GM19035 (cell line): ENCODE measurements around the gene ZMYM2.
A peak's percentile ranks its signal among the peaks of the same experiment; 100 is the strongest.
"Not testable (repeated sequence)": the region's sequence is repeated elsewhere in the genome, so short reads cannot be mapped to it uniquely, and the experiment has no call there.

Source experiments
- ATAC-seq: cut with Tn5 transposase; IDR thresholded peaks from one replicate; pipeline ENCODE4 v1.9.1; 2021; ENCODE audit not compliant: unreplicated experiment

ZMYM2 gene

DNA sequence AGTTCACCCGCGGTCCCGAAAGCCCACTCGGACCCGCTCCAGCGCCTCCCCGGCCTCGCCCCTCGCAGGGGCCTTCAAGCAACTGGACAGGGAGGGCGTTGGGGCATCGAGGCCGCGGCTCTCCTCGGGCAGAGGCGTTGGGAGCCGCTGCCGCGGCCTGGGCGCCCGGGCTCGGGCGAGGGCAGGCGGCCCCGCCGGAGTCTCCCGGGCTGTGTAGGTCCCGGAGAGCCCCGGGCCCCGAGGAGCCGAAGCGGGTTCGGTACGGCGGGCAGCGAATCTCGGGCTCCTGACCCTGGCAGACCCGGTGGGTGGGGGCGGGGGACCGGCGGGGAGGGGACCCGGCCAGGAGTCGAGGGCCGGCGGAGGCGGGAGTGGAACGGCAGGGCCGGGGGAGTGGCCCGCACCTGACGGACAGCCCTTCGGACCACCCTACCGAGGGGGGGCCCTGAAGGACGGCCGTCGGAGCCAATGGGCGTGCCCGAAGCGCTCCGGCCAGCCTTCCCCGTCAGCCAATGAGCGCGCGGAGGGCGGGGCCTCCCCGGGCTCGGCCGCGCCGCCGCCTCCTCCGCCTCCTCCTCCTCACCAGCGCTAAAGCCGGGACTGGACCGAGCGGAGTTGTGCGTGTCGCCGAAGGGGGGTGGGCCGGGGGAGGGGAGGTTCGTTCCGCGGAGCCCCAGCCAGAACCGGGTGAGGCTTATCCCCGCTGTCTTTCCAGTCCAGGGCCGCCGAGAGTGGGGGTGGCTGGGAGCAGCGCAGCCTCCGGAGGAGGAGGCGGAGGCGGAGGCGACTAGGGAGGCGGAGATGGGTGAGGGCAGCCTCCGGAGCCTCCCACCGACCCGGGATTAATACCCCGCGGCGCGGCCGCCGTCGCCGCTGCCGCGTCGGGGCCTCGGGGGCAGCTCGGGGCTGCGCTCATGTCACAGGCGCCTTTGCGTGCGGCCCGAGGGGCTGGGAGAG, at the start of gene ZMYM2:
TSS of gene ZMYM2 (plus strand) at position 573 of the 957 bp plus-strand sequence. CDS start 34,346 bp downstream, outside the sequence.
- ATAC-seq, result peak; percentile 78

DNA sequence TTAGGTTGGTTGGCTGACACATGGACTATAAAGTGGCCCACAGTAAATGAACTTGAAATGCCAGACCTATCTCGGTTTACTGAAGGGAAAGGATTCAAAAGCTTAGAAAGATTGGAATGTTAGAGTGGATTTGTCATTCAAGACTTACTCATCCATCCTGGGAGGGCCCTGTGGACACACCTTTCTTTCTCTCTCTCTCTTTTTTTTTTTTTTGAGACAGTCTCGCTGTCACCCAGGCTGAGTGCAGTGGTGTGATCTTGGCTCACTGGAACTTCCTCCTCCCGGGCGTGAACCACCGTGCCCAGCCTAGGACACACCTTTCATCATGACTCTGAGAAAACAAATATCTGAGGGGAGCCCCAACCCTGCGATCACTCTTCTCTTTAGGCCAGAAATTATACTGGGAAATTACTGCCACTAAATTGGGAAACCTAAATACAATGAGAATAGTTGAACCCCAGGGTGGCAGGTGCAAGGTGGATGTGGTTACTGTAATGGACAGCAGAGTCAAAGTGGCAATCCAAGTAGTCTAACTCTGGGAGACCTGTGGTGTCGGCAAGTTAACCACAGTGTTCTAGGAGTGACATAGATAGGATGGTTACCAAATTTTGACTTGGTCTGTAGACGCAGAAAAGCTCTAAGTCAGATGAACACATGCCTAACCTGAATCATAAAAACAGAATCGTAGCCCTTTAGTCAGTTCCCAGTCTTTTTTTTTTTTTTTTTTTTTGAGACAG, 48.0 kb upstream of the ZMYM2 start:
- no peak for ATAC-seq

DNA sequence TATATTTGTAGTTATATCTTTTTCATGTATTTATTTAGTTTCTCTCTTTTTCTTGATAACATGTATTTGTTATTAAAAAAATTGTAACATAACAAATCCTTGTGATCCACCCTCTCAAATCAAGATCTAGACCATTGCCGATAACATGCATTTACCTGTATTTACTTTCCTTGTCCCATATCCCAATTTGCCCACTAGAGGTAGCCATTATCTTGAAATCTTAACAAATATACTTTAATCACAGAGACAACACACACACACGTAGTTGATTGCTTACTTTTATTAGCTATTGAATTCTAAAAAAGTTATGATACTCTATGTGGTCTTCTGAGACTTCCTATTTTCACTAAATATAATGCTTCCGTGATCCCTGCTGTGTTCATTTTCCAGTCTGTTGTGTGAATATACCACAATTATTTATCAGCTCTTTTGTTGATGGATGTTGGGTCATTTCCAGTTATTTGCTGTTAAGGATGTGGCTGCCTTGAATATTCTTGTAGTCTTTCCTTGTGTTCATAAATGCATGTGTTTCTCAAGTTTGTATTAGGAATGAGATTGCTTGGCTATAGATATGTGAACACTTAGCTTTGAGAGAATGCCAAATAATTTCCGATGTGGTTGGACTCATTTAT, 31.3 kb upstream of the ZMYM2 start:
- ATAC-seq, result no peak

DNA sequence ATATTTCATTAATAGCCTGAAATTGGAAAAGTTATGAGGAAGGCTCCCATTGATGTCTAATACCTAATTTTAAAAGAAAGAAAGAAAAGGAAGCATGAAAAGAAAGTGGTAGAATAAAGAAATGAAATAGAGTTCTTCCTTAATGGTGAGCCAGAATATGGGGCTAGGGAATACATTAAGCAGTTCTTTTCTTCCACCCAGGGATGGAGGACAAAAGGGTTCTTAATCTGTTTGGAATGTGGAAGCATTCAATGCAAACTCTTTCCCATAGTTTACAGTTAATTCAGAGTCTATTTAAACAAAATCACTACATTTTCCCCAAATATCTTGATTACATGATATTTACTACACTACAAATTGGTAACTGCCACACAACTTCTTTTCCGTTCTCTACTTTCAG, 18.4 kb upstream of the ZMYM2 start:
- ATAC-seq, result no peak

DNA sequence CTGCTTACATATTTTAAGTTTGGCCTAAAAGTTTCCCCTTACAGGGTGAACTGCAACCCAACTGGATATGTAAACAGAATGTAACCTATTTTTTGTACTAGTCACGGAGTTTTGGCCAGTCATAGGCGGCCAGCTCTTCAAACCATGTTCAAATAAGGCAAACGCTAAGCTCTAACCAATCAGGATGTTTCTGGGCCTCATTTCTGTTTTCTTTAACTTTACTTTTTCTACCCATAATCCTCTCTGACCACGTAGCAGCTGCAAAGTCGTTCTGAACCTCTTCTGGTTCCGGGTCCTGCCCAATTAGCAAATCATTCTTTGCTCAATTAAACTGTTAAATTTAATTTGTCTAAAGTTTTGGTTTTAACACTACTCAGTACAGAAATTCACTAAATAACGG, 8.2 kb upstream of the ZMYM2 start:
- ATAC-seq, result no peak

DNA sequence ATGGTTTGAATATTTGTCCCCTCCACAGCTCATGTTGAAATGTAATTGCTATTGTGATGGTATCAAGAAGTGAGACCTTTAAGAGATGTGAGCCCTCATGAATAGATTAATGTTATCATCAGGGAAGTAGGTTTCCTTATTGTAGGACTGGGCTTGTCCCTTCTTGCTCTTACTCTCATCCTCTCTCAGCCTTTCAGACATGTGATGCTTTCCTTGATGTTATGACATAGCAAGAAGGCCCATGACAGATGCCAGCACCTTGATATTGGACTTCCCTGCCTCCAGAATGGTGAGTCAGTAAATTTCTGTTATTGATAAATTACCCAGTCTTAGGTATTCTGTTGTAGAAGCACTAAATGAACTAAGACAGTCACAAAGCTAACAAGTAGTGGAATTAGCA, 5.7 kb upstream of the ZMYM2 start:
- ATAC-seq, result no peak

DNA sequence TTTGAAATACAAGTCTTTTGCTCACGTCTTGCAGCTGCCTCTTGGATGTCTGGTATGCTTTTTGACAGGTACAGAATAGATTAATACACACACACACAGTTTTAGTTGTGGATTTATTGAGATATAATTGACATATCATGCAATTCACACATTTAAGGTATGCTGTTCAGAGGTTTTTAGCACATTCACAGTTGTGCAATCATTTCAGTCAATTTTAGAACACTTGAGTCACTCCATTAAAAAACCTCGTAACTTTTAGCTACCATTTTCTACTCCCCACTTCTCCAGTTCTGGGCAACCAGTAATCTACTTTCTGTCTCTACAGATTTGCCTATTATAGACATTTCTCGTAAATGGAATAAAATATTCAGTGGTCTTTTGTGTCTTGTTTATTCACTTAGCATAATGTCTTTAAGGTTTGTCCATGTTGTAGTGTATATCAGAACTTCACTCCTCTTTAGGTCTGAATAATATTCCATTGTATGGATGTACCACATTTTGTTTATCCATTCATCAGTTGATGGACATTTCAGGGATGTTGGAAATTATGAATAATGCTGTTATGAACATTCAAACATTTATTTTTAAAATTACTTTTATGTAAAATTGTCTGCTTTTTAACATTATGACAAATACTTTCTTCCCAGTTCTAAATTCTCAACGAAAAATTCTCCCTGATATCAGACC, 2.5 kb upstream of the ZMYM2 start:
- ATAC-seq, result no peak

DNA sequence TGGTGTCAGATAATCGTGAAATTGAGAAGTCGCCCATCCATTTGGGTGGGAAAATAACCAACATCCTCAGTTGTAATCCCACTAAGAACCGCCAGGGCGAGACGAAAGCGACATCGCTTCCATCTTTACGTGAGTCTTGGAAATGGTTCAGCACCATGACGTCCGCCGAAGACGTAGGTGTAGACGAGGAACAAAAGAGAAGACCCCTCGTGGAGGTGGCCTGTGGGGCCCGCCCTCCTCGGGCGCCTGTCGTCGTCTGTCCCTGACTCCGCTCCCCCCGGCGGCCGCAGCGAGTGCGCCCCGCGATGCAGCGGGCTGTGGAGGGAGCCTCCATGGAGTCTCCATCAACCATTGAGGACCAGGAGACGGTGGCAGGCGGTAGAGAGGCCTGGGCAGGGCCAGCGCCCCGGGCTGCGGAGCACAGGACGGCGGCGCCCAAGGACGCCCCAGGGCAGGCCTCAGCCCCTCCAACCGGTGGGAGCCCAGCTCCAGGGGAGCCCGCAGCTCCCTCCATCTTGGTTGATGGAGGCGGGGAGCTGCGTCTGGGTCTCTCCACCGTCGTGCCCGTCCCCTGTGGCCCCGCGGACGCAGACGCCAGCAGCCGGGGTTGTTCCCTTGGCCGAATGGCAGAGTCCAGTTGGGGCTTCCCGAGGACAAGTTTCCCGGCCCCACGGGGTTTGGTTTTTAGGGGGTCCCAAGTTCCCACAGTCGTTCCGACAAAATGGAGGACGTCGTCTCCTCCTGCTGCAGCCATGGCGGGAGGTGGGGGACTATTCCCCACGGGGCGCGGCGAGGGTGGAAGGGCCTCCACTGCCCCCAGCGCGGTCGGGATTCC, 990 bp upstream of the ZMYM2 start:
- ATAC-seq, result peak; percentile 15

DNA sequence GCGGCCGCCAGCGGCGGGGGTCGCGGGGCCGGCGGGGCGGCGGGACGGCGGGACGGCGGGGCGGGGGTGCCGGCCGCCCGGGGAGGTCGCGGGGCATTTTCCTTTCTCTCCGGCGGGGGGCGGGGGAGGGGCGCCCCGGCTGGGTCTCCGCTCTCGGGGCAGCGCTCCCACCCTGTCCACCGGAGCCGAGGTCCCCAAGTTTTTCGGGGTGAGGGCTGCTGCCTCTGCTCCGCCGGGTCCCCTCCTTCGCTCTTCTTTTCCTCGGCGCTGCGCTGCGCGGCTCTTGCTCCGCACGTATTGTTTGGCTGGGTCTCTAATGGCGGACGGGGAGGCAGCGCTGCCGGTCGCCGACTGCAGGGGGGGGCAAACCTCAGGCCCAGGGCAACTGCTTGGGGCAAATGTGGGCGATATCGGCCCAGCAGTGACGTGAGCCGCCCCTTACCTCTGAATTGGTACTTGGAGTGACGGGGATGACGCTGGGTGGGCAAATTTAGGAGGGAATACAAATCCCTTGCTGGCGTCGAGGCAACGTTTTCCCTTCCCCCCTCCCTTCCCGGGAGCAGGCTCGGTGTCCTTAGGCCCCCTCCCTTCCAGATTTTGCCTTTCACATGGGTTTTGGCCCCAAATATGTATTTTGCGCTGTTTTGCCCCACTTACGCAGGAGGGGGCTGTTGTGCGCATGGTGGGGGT, 759 bp downstream of the ZMYM2 start:
- no peak for ATAC-seq

DNA sequence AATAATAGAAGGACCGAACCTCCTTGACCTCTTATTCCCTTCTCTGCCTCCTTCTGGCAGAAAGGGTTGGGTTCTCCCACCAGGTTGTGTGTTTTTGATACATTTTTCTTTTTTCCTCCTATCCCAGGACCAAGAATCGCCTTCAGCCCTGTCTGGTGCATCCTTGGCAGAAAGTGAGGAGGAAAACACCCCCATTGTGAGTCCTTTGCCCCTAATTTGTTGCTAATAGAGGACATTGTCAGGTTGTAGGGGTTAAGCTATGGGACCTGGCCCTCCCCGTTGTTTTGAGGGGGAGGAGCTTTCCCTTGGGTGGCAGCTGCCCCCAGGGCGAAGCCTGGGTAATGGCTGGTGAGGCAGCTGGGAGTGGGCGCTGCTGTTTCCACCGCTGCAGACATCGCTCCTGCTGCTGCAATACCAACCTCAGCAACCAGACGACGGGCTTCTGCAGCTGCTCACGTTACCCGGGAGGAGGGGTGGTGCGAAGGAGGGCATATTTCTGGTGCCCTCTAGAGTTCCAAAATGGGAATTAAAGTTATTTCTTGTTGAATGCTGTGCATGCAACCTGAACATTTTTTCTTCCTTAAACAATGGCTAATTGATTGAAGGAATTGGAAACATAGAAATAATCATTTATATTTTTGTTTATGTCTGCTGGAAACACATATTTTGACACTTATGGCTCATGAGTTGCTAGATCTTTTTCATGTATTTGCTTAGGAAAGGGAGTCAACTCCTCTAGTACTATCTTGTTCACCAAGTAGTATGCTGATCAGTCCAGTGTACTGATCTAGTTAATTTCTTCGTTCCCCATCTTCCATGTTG, 1.5 kb downstream of the ZMYM2 start:
- ATAC-seq, result peak; percentile 35

DNA sequence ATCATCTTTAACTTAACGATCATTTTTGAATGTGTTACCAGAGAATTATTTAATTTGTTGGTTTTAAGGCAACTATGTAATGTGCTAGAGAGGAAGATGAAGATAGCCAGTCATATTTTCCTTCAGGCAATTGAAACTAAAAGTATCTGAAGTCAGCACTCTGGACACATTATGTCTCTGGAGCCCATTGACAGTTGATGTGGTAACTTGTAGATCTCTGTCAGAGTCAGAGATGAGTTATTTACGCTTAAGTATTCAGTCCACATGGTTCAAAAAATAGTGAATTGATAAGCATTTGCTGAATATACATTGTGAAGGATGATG, 2.1 kb downstream of the ZMYM2 start:
- ATAC-seq, result no peak

DNA sequence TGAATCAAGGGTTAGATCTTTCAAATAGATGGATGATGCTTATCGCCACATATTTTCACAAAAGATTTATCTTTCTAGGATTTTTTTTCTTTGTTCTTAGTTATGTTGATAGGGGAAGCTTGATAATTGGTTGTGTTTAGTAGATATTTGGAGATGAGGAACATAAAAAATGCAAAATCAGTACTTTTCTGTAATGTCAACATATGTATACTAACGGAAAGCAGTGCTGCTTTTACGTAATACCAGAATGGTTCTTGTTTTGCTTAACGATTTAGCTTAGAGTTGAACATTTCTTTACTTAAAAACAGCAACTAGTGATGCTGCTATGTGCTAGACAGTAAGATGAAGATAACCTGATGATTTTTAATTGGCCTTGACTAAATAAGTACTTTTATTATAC, 3.0 kb downstream of the ZMYM2 start:
- no peak for ATAC-seq

DNA sequence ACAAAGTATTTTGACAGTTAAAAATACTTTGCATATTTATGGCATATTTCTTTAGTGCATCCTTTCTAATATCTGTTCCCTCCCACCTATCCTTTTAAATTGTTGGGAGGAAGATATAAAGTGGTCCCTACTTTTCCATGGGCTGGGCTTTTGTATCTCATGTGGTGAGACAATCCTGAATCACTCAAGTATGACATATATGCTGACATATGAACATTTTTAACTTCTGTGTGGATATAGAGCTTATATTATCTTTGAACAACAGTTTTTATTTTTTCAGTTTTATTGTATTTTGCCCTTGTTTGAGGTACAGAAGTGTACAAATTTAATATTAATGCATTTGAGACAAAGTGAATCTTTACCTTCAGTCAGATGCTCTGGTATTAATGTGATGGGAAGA, 3.4 kb downstream of the ZMYM2 start:
- ATAC-seq, result no peak

DNA sequence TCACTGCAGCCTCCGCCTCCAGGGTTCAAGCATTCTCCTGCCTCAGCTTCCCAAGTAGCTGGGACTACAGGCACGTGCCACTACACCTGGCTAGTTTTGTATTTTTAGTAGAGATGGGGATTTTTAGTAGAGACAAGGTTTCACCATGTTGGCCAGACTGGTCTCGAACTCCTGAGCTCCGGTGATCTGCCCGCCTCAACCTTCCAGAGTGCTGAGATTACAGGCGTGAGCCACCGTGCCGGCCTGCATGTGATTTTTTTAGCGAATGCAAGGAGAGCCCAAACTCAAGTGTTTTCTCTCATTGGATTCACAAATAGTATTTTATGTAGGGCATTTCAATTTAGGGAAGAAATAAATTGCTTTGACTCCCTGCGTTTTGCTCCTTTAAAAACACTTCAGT, 4.4 kb downstream of the ZMYM2 start:
- no peak for ATAC-seq

DNA sequence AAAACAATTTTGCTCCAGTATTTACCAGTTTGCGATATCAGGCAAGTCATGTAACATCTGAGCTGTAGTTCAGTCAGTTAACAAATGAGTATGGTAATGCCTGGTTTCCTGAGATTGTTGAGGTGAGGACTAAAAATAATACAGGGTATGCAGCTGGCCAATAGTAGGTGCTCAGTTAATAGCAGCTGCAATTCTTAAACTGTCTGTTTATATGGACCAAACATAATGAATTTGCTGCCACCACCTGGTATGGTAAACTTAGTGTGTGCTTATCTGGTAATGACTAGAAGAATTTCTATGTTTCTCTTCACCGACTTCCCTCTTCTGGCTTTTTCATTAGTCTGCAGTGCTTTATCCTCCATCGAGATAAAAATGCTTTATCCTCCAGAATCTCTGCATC, 9.1 kb downstream of the ZMYM2 start:
- ATAC-seq, result no peak

DNA sequence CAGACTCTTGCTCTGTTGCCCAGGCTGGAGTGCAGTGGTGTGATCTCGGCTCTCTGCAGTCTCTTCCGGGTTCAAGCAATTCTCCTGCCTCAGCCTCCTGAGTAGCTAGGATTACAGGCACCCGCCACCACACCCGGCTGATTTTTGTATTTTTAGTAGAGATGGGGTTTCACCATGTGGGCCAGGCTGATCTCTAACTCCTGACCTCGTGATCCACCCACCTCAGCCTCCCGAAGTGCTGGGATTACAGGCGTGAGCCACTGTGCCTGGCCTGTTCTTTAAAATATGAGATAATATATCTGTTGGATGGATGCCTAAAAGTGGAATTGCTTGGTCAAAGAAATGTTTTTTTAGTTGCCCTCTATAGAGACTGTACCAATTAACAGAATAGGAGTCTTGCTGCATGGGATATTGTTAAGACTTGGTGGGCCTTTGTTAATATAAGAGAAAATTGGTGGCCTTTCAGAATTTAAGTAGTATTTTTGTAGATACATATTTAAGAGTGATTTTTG, 16.0 kb downstream of the ZMYM2 start:
- ATAC-seq, result not testable (repeated sequence)

DNA sequence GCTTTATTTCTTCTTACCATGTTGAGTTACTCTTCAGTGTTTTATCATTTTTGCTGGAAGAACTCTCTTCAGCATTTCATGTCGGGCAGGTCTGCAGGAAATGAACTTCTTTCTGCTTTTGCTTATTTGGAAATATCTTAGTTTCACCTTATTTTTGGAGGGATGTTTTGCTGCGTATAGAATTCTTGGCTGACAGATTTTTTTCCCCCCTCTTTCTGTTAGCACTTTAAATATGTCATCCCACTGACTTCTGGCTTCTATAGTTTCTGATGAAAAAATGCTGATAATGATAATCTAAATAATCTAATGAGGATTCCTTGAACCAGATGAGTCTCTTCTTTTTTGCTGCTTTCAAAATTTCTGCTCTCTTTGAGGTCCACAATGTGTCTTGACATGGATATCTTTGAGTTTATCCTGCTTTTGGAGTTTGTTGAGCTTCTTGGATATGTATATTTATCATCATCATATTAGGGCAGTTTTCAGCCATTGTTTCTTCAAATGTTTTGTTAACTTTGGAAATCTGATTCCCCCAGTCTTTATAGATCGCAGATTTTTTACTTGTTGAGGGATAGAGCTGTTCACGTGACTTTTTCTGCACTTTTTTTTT, 20.4 kb downstream of the ZMYM2 start:
- ATAC-seq, result no peak

DNA sequence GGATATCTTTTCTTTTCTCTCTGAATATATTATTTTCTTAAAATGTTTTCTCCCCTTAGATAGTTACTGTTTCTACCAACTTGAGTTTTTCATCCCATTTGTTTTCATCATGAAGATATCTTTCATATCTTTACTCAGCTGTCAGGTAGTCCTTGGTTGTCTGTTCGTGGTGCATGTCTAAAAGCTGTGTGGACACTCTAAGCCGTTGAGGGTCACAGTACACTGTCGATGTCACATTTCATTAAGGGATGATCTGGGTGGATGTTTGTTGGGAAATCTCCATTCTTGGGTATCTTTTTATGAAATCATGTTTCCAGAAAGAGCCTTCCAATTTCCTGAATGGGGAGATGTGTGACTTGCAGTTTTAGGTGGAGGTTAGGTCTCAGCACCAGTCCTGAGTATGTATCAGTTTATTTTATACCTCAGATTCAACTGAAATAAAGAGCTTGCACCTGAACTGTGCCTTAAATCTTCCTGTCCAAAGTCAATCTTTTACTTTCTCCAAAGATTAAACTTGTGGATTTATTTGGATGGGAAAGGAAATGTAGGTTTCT, 23.2 kb downstream of the ZMYM2 start:
- ATAC-seq, result no peak
